BJ (cell line): ENCODE results near the gene CARS2. TPM values are rescaled to one million over a fixed set of nuclear protein-coding genes. Genes with fewer than 3 reads are reported as not detected.

ENCODE experiments used
- CTCF ChIA-PET: fragments of 350-600 bp; formaldehyde crosslinking; extraction: SDS; loops from one replicate; lab custom pipeline; 2021; ENCODE audit warnings: antibody characterized with exemption, inconsistent platforms; lab: Yijun Ruan, JAX
- POLR2A ChIA-PET: fragments of 300-600 bp; sonication (Branson Sonifier 250); formaldehyde crosslinking; extraction: SDS; loops from one replicate; lab custom pipeline; 2021; ENCODE audit warnings: antibody characterized with exemption; lab: Charles Lee
- DNase-seq: peaks from one replicate; pipeline ENCODE4 v3.0.0-alpha.2; 2011; ENCODE audit warnings: low read depth
- H3K27me3 ChIP-seq: 2 replicates; pipeline ENCODE4 v1.6.0; 2011; ENCODE audit warnings: low read length; ENCODE audit not compliant: control insufficient read depth, insufficient read depth
- H3K36me3 ChIP-seq: 2 replicates; pipeline ENCODE4 v1.5.1; 2011; ENCODE audit warnings: low read length; ENCODE audit not compliant: control insufficient read depth, insufficient read depth
- H3K4me3 ChIP-seq: 2 replicates; pipeline ENCODE4 v1.5.1; 2011; ENCODE audit warnings: low read depth, mild to moderate bottlenecking, control low read depth, low read length
- CTCF ChIP-seq: IDR thresholded peaks from 2 replicates; pipeline ENCODE4 v1.5.1; 2011; ENCODE audit warnings: low read depth, mild to moderate bottlenecking, control low read depth, inconsistent platforms, low read length, moderate library complexity; ENCODE audit not compliant: insufficient read depth
- polyA plus RNA-seq: library from polyadenylated mRNA; depleted of rRNA; stranded (reverse); fragments of >200 nt; gene quantifications from 2 replicates; pipeline ENCODE4 v1.2.3, GENCODE V29; 2011

CARS2 gene
- polyA plus RNA-seq, 1 experiment: 76.8 TPM

GRCh38 chr13:110643324-110643723 is 62.6 kb downstream of the CARS2 start:
- POLR2A ChIA-PET: no interaction called here
- no peak for DNase-seq
- peaks cover 31% of the 10 kb centered on the region for H3K36me3 ChIP-seq
- no peak overlapping the region for H3K4me3 ChIP-seq
- CTCF ChIA-PET: interaction anchor here (1.2 kb wide), 1 partner anchor 175 kb away, joined by 3 read pairs; no protein-coding TSS in a partner anchor
- no peaks in the 10 kb centered on the region for H3K27me3 ChIP-seq
- no peak for TF ChIP-seq CTCF

- POLR2A ChIA-PET: no interaction called here
Measured at GRCh38 chr13:110642291-110642981, 63.5 kb downstream of the CARS2 start.

GRCh38 chr13:110641055-110642015 is 64.6 kb downstream of the CARS2 start:
- no peak for TF ChIP-seq CTCF
- no peak for DNase-seq
- ChIA-PET CTCF (interaction anchor here (1.2 kb wide), 1 partner anchor 45 kb away, joined by 4 read pairs; no protein-coding TSS in a partner anchor), POLR2A (no interaction called here)
- Histone ChIP-seq H3K36me3 (peaks cover 45% of the 10 kb centered on the region), H3K27me3 (no peaks in the 10 kb centered on the region), H3K4me3 (no peak overlapping the region)

More at GRCh38 chr13:110642291-110642981, 63.5 kb downstream of the CARS2 start:
- H3K36me3 ChIP-seq: peaks cover 39% of the 10 kb centered on the region
- CTCF ChIA-PET: interaction anchor here (0.7 kb wide), 1 partner anchor 20 kb away, joined by 3 read pairs; no protein-coding TSS in a partner anchor
- no peak for DNase-seq
- H3K27me3 ChIP-seq: no peaks in the 10 kb centered on the region
- no peak for TF ChIP-seq CTCF
- no peak overlapping the region for H3K4me3 ChIP-seq

DNA sequence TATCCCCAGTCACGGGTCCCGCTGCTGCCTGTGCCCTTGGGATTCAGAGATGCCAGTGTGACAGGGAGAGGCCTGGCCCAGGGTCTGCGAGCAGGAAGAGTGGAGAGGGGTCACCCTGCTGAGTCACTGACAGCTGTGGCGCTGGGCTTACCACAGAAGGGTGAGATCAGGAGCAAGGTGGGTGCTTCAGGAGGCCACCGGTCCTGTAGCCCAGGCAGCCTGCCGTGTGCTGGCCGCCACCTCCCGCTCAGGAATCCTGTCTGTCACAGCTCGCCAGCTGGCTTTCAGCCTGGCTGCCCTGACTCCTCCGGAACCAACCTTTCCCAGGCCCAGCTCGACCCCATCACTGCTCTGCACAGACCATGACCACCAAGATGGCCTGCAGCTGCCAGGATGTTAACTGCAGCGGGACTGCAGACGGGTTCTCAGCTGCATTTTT is 65.3 kb downstream of the CARS2 start:
- no peak overlapping the region for H3K4me3 ChIP-seq
- peaks cover 49% of the 10 kb centered on the region for H3K36me3 ChIP-seq
- no peak for TF ChIP-seq CTCF
- POLR2A ChIA-PET: no interaction called here
- CTCF ChIA-PET: interaction anchor here (1.0 to 2.1 kb wide), 4 partner anchors 8 to 273 kb away, joined by 3 to 9 read pairs (median 4); no protein-coding TSS in a partner anchor
- DNase-seq: no peak
- H3K27me3 ChIP-seq: no peaks in the 10 kb centered on the region
